ENCODE results near the gene GIGYF2. TPM values are rescaled to one million over a fixed set of nuclear protein-coding genes. Genes with fewer than 3 reads are reported as not detected.

GIGYF2 gene
- total and polyA plus RNA-seq, 2 experiments from 2014 or later, result 29.8 to 63.6 TPM

GRCh38 chr2:232674491-232674890 lies 22.6 kb upstream of the GIGYF2 start:
- no peak overlapping the region for H3K27ac ChIP-seq
- H3K4me1 ChIP-seq (ENCODE audit: insufficient read depth), result no peaks in the 10 kb centered on the region
- WGBS (ENCODE audit: low lambda C conversion rate, missing lambda C conversion rate), result 84% methylated on average over 6 of the region's 6 CpGs
- H4K20me1 ChIP-seq (ENCODE audit: insufficient read depth, poor library complexity, severe bottlenecking), result no peaks in the 10 kb centered on the region
- no peaks in the 10 kb centered on the region for H3K27me3 ChIP-seq
- no peaks in the 10 kb centered on the region for H3K9me2 ChIP-seq (replicated peaks; ENCODE audit: insufficient read depth)
- no peak overlapping the region for H2AFZ ChIP-seq
- no peaks in the 10 kb centered on the region for H3K79me2 ChIP-seq
- TF ChIP-seq CTCF (IDR thresholded peaks at IDR 0.05; ENCODE audit: poor library complexity), result no peak
- no peak for TF ChIP-seq EZH2phosphoT487 (IDR thresholded peaks at IDR 0.05; ENCODE audit: low read depth, severe bottlenecking, unreplicated experiment)
- no peak for TF ChIP-seq EZH2 (IDR thresholded peaks at IDR 0.05; ENCODE audit: borderline replicate concordance)
- no peaks in the 10 kb centered on the region for H3K9me3 ChIP-seq (ENCODE audit: low read depth)
- no peaks in the 10 kb centered on the region for H3K36me3 ChIP-seq (replicated peaks; ENCODE audit: insufficient read depth, low read depth)
- DNase-seq (ENCODE audit: low spot score), result no peak
- no peak overlapping the region for H3K4me2 ChIP-seq
- H3K4me3 ChIP-seq, result no peak overlapping the region

GRCh38 chr2:232675381-232675780 lies 21.8 kb upstream of the GIGYF2 start:
- Histone ChIP-seq H3K27ac (no peak overlapping the region), H3K4me3 (no peak overlapping the region), H3K79me2 (no peaks in the 10 kb centered on the region), H3K36me3 (replicated peaks; ENCODE audit: insufficient read depth, low read depth) (no peaks in the 10 kb centered on the region), H3K27me3 (no peaks in the 10 kb centered on the region), H2AFZ (no peak overlapping the region), H3K4me1 (ENCODE audit: insufficient read depth) (no peaks in the 10 kb centered on the region), H4K20me1 (ENCODE audit: insufficient read depth, poor library complexity, severe bottlenecking) (no peaks in the 10 kb centered on the region), H3K9me3 (ENCODE audit: low read depth) (no peaks in the 10 kb centered on the region), H3K9me2 (replicated peaks; ENCODE audit: insufficient read depth) (no peaks in the 10 kb centered on the region), H3K4me2 (no peak overlapping the region)
- 95% methylated on average over 10 of the region's 10 CpGs for WGBS (ENCODE audit: low lambda C conversion rate, missing lambda C conversion rate)
- no peak for DNase-seq (ENCODE audit: low spot score)
- TF ChIP-seq CTCF (IDR thresholded peaks at IDR 0.05; ENCODE audit: poor library complexity), result no peak
- no peak for TF ChIP-seq EZH2phosphoT487 (IDR thresholded peaks at IDR 0.05; ENCODE audit: low read depth, severe bottlenecking, unreplicated experiment)
- no peak for TF ChIP-seq EZH2 (IDR thresholded peaks at IDR 0.05; ENCODE audit: borderline replicate concordance)

GRCh38 chr2:232680006-232680405 lies 17.1 kb upstream of the GIGYF2 start:
- Histone ChIP-seq H2AFZ (no peak overlapping the region), H3K4me3 (no peak overlapping the region), H4K20me1 (ENCODE audit: insufficient read depth, poor library complexity, severe bottlenecking) (no peaks in the 10 kb centered on the region), H3K9me3 (ENCODE audit: low read depth) (no peaks in the 10 kb centered on the region), H3K79me2 (no peaks in the 10 kb centered on the region), H3K27ac (no peak overlapping the region), H3K36me3 (replicated peaks; ENCODE audit: insufficient read depth, low read depth) (no peaks in the 10 kb centered on the region), H3K27me3 (no peaks in the 10 kb centered on the region), H3K4me2 (no peak overlapping the region), H3K9me2 (replicated peaks; ENCODE audit: insufficient read depth) (no peaks in the 10 kb centered on the region), H3K4me1 (ENCODE audit: insufficient read depth) (no peaks in the 10 kb centered on the region)
- DNase-seq (ENCODE audit: low spot score), result no peak
- WGBS (ENCODE audit: low lambda C conversion rate, missing lambda C conversion rate), result 90% methylated on average over 7 of the region's 7 CpGs
- TF ChIP-seq EZH2 (IDR thresholded peaks at IDR 0.05; ENCODE audit: borderline replicate concordance) (no peak), CTCF (IDR thresholded peaks at IDR 0.05; ENCODE audit: poor library complexity) (no peak), EZH2phosphoT487 (IDR thresholded peaks at IDR 0.05; ENCODE audit: low read depth, severe bottlenecking, unreplicated experiment) (no peak)

GRCh38 chr2:232681527-232681926 lies 15.6 kb upstream of the GIGYF2 start:
- Histone ChIP-seq H3K79me2 (no peaks in the 10 kb centered on the region), H3K9me3 (ENCODE audit: low read depth) (no peaks in the 10 kb centered on the region), H3K4me3 (no peak overlapping the region), H3K4me2 (no peak overlapping the region), H2AFZ (no peak overlapping the region), H4K20me1 (ENCODE audit: insufficient read depth, poor library complexity, severe bottlenecking) (no peaks in the 10 kb centered on the region), H3K36me3 (replicated peaks; ENCODE audit: insufficient read depth, low read depth) (no peaks in the 10 kb centered on the region), H3K27ac (no peak overlapping the region), H3K27me3 (no peaks in the 10 kb centered on the region), H3K9me2 (replicated peaks; ENCODE audit: insufficient read depth) (no peaks in the 10 kb centered on the region), H3K4me1 (ENCODE audit: insufficient read depth) (no peaks in the 10 kb centered on the region)
- 93% methylated on average over 10 of the region's 10 CpGs for WGBS (ENCODE audit: low lambda C conversion rate, missing lambda C conversion rate)
- no peak for TF ChIP-seq CTCF (IDR thresholded peaks at IDR 0.05; ENCODE audit: poor library complexity)
- no peak for TF ChIP-seq EZH2 (IDR thresholded peaks at IDR 0.05; ENCODE audit: borderline replicate concordance)
- TF ChIP-seq EZH2phosphoT487 (IDR thresholded peaks at IDR 0.05; ENCODE audit: low read depth, severe bottlenecking, unreplicated experiment), result no peak
- no peak for DNase-seq (ENCODE audit: low spot score)

All from hepatocyte (in vitro differentiated cells).